ENCODE measurements around the gene PDIA6.
"Not testable (repeated sequence)": the region's sequence is repeated elsewhere in the genome, so short reads cannot be mapped to it uniquely, and the experiment has no call there.

Gene PDIA6

DNA sequence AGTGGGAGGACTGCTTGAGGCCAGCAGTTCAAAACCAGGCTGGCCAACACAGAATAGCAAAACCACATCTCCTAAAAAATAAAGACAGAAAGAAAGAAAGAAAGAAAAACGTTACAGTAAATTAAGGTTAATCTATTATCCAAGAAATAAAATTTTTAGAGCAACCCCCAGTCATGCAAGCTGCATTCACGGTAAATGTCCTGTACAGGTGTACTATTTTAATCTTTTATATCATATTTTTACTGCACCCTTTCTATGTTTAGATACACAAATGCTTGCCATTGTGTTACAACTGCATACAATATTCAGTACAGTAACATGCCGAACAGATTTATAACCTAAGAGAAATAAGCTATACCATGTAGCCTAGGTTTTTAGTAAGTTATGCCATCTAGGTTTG, 6.0 kb downstream of the PDIA6 start:
- DNase-seq = no peak

DNA sequence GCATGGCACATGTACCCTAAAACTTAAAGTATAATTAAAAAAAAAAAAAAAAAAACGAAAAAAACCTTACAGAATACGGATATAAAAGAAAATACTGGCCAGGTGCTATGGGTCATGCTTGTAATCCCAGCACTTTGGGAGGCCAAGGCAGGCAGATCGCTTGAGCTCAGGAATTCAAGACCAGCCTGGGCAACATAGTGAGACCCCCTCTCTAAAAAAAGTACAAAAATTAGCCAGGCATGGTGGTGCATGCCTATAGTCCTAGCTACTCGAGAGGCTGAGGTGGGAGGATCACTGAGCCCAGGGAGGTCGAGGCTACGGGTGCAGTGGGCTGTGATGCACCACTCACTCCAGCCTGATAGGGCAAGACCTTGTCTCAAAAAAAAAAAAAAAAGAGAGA, 6.6 kb downstream of the PDIA6 start:
- DNase-seq = not testable (repeated sequence)

DNA sequence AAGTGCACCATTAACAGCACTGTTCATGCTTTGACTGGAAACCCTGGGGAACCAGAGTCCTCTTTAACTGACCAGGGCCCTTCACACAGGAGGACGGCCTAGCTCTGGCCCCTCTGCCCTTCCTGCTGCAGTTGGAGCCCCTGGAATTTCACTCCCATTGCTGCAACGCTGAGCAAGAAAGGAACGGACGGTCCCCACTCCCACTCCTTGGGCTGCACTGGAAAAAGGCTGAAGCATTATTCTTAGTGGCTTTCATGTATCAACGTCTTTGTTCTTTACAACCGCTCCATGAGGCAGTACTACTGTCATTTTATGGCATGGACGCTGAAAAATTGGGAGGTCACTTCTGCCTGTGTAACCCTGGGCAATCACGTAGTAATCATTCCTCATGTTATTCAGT, 9.9 kb downstream of the PDIA6 start:
- no peak for DNase-seq

DNA sequence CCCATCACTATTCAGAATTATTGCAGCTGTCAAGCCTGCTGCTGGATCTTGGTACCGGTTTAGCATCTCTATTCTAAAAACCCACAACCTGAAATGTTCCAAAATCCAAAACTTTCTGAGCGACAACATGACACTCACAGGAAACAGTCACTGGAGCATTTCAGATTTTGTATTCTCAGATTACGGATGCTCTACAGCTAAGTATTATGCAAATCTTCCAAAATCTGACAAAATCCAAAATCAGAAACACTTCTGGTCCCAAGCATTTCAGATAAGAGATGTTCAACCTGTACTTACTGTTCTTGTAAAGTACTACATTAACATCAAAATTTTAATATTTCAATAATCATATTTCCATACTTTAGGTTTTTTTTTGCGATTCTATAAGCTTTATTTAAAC, 12.4 kb downstream of the PDIA6 start:
- no peak for DNase-seq

DNA sequence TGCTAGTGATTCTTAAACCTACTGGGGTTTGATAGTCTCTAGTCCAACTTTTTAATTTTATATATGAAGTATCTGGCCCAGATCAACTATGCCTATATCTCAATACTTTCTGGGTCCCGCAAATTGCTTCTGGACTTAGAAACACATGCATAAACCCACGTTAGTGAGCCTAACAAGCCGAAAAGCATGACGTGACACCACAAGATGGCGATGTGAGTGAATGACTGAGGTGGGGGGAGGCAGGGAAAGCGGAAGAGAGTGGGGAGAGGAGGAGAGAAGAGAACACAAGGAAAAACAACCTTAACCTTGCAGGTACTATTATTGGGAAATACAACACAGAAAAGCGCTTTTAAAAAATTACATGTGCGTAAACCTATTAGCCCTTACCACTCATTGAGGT, 13.8 kb downstream of the PDIA6 start:
- DNase-seq = no peak

DNA sequence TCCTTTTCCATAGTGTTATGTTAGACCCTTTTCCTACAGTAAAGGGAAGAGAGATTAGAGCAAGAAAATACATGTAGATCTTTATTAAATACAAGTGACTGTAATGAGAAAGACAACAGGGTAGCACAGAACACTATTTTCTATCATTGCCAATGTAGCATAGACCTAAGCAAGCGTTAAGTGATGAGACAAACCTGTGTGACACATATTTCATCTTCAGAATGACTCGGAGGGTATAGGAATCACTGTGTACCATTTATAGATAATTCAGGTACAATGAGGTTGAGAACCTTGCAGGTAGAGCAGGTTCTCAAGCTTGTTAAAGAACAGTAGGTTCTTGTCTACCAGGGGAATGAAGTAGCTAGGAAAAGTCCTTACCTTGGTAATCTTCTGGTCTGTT, 15.9 kb downstream of the PDIA6 start:
- no peak for DNase-seq

DNA sequence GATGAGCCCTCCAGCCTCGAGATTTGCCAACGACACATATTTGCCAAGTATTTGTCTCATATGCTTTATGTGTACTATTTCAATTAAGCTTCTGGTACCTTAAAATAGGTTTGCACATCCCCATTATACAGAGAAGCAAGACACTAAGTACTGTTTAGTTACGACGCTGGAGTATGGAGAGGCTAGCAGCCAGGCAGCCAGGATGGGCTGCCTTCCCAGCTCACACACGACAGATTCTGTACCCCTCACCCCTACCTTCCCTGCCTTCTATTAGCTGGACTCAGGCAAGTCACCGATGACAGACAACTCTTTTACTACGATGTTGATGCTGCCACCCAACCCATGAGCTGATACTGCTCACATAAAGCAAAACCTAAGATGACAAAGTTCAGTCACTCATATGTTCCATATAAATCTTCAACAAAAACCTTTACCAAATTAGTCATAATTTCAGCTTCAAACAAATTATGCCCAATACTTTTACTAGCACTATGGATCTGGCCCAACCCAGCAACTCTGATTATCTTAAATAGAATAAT, 17.0 kb downstream of the PDIA6 start:
- DNase-seq = no peak

DNA sequence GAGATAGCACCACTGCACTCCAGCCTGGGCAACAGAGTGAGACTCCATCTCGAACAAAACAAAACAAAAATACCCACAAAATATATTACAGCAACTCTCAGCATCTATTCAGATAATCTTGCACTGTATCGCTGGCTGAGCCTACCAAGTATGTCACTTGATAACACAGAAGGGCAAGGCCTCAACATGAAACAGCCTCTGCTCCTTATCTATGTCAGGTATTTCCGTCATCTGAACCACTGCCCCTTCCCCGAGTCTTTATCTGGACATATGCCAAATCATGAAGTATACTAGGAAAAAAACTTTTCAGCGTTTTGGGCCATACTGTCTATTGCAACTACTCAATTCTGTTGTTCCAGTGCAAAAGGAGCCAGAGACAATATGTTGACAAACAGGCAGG, 17.7 kb downstream of the PDIA6 start:
- DNase-seq = no peak

DNA sequence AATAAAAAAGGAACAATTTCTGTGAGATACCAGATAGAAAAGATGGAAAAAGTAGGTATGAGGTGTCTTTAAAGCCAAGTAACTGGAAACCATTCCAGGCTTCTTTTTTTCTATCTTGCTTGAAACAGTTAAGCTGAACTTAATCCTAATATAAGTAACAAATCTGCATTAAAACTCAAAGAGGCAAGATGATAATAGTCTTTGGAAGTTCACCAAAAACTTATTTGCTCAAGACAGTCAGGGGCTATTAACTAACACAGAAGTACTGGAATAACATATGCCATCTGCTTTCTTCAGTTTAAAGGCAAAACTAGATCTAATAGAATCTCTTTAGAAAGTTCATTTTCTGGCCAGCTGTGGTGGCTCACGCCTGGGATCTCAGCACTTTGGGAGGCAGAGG, 18.8 kb downstream of the PDIA6 start:
- no peak for DNase-seq

DNA sequence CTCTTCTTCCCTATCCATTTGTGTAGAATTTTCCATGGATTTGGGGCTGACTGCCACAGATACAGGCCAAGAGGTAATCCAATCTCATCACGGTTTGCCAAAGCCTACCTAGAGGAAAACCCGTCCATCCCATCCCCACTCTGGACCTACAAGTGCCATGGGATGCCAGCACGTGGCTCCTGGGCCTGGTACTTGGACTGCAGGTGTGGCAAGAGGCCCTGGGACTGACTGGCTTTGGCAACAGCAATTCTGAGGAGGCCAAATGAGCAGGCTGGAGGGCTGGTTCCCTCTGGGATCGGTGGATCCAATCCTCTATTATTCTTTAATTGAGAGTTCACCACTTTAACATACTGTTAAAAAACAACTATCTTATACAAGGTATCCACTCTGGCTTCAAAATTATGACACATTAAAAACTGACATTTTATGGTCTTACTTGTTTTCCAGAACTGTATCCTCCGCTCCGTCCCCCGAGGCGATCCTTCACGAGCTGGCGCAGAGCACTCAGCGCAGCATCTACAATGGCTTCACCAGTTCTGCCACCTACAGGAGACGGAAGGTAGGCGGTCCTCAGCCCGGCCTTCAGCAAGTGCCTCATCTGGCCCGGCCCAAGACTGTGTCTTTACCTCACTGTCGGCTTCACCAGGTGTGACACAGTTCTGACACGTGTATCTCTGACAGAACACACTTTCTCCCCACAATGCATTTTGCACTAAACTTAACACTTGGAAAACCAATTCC, 19.8 kb downstream of the PDIA6 start:
- DNase-seq = no peak

DNA sequence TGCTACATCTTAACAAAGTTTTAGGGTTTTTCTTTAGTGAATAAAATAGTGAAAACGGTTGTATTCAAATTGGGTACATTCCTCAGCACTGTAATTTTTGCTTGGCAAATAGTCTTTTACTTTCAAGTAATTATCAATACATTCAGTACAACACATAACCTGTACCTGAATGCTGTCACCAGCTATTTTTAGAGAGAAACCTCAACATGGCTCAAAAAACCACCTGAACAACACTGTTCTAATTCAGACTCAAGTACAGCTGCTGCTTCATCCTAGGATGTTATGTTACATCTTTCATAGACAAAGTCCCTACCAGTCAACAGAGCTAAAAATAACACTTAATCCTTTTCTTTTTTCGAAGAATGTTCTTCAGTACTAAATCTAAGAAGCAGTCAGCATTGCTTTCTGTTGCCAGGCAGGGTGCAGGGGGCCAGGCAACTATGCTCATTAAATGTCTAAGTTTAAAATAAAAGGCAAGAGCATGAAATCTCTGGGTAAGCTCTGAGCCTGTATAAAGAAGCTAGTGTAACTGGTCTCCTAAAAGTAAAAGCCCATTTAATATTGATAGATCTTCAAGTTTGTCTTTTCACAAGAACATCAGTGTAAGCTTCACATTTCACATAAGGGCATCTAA, 20.5 kb downstream of the PDIA6 start:
- no peak for DNase-seq

DNA sequence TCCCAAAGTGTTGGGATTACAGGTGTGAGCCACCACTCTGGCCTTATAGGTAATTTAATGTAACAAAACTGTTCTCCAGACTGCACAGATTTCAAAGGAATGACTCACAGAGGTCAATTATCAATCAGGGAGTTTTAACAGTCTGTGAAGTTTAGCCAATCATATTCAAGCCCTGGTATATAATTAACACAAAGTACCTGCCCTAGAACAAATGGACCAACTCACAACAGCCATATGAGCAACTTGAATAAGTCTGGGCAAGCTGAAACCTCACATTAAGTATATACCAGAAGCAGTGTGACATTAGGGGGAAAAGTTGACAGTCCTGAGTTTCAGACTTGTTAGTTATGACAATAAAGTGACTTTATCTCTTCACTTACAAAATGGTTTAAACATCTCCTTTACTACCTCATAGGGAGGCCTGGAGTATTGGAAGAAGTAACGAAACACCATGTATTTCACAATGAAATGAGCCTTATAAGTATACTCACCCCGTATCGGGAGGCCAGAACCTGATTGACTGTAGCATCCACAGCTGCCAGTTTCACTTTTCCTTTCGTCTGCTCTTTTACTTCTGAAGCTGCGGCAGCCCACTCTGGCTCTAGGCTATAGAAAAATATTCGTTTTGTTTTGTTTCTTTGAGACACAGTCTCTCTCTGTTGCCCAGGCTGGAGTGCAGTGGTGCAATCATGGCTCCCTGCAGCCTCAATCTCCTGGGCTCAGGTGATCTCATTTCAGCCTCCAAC, 22.2 kb downstream of the PDIA6 start:
- no peak for DNase-seq

DNA sequence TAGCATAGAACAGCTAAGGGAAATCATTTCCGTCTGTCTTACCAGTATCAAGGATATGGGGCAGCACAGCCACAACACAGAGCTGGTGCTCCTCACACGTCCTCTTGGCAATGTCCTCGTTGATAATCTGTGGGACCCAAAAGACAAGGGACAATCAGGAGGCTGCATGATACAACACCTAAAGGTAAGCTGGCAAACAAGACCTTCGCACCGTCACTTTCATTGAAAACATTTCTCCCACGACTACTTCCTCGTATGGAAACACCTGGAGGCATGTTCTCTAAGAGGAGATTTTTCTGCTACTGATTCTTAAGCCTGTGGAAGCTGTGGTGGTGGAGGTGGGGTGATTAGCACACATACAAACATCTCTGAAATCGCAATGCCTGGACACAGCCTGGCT, 23.7 kb downstream of the PDIA6 start:
- DNase-seq = no peak

DNA sequence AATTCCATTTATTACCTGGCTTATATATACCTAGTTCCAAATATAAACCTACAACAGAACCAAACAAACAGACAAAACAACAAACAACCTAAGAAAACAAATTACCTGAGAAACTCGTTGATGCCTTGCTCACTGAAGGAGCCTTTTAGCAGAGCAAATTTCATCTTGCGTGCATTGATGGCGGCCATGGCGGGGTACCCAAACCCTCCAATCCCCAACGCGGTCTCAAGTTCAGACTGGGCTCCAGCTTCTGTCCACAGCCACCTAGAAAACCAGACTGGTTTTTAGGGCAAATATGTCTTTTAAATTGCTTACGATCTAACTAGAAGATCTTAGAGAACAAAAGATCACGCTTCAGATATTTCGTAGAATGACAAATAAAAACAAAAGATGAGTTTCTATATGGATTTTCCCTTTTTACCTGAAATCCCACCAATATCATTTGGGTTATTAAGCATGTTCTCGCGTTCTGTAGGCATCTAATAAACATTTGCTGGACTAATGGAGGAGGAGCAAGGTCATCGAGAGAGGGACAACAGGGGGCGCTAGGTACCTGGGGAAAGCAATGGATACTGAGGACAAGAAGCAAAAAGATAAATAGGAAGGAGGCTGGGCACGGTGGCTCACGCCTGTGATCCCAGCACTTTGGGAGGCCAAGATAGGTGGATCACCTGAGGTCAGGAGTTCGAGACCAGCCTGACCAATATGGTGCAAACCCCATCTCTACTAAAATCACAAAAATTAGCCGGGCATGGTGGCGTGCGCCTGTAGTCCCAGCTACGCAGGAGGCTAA, 25.2 kb downstream of the PDIA6 start:
- no peak for DNase-seq

DNA sequence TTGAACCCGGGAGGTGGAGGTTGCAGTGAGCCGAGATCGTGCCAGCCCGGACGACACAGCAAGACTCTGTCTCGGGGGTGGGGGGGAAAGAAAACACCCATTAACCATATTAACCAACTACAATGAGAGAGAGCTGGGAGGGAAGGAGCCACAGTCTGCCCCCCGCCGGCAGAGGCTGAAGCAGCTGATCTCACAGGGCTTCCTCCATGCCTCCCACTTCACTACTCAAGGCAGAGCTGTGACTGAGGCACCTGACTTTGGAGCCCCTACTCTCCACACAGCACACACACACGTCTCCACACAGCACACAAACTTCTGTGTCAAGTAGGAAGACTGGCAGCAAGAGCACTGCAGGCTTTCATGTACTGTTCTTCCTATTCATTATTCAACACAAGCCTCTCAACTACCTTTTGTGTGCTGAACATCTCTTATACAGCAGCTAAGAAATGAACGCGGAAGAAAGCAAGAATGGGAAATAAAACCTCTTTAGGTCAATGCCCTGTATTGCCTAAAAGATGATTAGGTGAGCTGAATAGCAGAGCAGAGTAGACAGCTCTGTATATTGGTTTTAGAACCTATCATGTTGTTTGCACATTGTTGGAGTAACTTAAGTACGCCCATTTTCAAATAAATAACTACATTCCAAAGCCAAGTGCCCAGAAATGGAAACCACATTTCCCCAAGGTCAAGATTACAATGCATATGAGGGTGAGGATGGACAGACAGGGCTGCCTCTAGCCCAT, 26.2 kb downstream of the PDIA6 start:
- no peak for DNase-seq

DNA sequence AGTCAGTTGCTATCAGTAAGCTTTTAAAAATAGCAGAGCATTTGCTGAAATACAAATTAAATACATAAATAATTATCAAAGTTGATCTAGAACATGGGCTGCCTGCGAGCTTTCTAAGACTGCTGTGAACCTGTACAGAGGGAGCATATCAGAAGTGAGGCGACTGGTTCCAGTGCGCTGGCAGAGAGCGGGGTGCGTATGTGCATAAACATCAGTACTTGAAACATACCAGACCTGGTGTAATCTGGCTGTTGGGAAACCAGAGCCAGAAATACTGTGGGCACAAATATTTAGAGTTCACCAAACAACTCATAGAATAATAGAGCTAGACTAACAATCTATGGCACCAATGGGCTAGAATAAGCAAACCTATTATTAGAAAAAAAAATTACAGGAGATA, 27.3 kb downstream of the PDIA6 start:
- no peak for DNase-seq

DNA sequence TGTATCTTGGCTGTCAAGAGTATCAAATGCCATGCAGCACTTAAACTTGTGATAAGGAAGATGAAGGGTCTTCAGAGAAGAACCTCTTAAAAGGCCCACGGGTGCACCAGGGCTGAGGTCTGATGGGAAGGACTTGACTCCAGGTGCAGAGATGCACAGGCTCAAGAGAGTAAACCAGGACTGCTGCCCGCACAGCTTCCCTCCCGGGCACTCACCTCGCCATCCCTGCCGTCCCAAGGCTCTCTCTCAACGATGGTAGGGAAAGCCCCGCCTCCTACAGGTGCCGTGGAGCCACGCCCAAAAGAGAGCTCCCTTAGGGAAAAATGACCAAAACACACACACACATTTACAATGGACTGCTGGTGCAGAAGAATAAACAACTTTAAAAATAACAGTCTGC, 27.9 kb downstream of the PDIA6 start:
- DNase-seq = no peak

DNA sequence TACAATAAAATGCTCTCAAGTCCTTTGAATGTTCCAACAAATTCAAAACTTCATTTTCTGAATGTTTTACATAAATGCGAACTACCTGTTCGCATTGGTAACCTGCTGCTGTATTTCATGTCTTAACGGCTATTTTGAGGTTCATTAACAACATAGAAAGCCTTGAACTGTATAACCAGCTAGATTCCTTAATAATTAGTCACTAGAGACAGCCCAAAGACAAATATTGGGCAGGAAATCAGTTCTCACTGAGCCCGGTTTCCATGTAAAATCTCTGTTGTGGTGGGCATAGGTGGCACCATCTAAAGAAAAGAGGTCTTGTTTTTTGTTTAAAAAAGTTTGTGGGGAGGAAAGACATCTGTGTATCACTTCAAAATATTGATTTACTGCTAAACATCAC, 29.2 kb downstream of the PDIA6 start:
- DNase-seq = no peak

DNA sequence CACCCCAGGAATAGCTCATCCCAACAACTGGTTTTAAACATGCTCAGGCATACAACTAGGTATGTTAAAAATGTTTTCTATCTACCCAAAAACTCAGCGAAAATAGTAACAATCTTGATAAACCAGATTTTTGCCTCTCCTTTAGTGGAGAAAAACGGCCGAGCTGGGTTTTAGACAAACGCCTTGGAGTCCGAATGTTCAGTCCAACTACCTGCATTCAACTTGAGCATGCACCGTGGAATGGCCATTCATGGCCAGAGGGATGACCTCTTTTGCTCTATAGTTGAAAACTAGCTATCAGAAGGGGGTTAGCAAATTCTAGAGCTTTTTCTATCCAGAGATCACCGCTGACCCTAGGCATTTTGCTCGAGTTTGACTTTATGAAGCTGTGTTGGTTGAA, 30.8 kb downstream of the PDIA6 start:
- no peak for DNase-seq

DNA sequence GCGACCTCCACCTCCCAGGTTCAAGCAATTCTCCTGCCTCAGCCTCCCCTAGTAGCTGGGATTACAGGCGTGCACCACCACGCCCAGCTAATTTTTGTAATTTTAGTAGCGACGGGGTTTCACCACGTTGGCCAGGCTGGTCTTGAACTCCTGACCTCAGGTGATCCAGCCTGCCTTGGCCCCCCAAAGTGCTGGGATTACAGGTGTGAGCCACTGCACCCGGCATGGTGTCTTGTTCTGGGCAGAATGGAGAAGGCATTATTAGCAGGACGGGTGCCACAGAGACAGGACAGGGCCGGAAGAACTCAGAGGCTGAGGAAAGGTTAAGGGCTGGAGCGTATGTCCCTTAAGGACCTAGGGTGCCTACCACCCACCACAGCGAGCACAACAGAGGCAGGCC, 31.8 kb downstream of the PDIA6 start:
- DNase-seq = not testable (repeated sequence)

DNA sequence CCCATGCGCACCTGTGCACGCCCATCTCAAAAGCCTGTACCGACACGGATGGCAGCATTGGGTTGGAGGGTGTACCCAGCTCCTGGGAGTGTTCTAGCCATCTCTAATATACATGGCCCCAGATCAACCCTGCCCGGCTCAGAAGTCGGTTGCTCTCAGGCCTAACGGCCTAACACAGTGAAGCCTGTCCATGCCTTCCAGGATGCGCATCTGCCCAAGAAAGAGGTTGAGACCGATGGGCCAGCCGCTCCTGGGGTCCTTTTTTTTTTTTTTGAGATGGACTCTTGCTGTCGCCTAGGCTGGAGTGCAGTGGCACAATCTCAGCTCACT, 32.1 kb downstream of the PDIA6 start:
- DNase-seq = no peak

DNA sequence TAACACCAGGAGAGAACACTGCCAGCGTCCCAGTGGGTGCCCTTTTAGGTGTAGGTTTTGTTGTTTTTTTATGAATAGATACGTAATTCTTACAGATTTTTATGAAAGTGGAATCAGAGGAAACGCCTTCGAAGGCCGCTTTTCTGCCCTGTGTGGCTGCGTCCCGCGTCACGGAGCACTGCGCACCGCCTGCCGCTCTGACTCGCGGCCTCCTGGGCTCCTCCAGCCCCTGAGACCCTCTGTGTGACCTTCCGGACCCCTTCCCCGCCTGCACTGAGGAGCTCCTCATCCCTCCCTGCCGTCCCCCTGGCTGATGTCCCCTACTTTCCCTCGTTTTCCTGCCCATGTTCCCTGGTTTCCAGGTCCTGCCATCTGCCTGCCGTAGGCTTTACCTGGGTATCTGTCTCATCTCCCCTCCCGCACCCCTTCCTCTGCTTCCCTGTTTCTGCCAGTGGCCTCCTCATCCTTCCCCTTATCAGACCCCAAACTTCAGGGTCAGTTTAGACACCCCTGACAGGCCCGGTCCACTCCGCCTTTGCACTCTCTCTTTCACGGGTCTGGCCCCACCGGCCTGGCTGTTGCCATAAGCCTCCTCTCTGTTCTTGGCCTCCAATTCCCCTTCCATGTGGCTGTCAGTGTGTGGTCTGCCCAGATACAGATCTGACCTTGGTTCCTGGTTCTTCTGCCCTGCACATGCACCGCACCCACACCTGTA, 32.7 kb downstream of the PDIA6 start:
- no peak for DNase-seq

Measured in T1000 (cell line).